ENCODE results near the gene S100A7A. TPM values are rescaled to one million over a fixed set of nuclear protein-coding genes. Genes with fewer than 3 reads are reported as not detected.
"Not testable (repeated sequence)": the region's sequence is repeated elsewhere in the genome, so short reads cannot be mapped to it uniquely, and the experiment has no call there.

The S100A7A gene
- total and polyA plus RNA-seq, 2 of the 4 experiments (the other 2 are of a cell fraction) = not detected

- DNase-seq; H3K27ac ChIP-seq (ENCODE audit: insufficient read depth, low read length); H2BK20ac ChIP-seq (ENCODE audit: low read depth, low read length); H3K9me3 ChIP-seq (ENCODE audit: control insufficient read depth, insufficient read depth, low read length); H3K56ac ChIP-seq (ENCODE audit: extremely low read depth, insufficient read depth, low read length); H3K4me2 ChIP-seq (ENCODE audit: low read depth, low read length); H3K14ac ChIP-seq (replicated peaks; ENCODE audit: low read depth, low read length); H3K18ac ChIP-seq (ENCODE audit: low read depth, low read length); H3K79me1 ChIP-seq (ENCODE audit: low read depth in 1 of 2, low read length in 2 of 2); H3K4me1 ChIP-seq (ENCODE audit: control insufficient read depth, insufficient read depth, low read length); H2AFZ ChIP-seq (replicated peaks; ENCODE audit: low read length, poor library complexity); H3K23ac ChIP-seq (ENCODE audit: low read depth, low read length); H3K4ac ChIP-seq (ENCODE audit: low read depth, low read length); BruUV-seq (replicated peaks); ATAC-seq (ENCODE audit: low read depth); H4K20me1 ChIP-seq (ENCODE audit: insufficient read depth, low read length); in situ Hi-C loops (cut with MboI; ENCODE audit: low sequenced_read_pairs); H2AK5ac ChIP-seq (ENCODE audit: low read depth, low read length); H2AK9ac ChIP-seq (replicated peaks; ENCODE audit: low read depth, low read length, poor library complexity); H4K5ac ChIP-seq (ENCODE audit: low read depth, low read length); POLR2A ChIA-PET (ENCODE audit: unreplicated experiment); H3K4me3 ChIP-seq (ENCODE audit: insufficient read depth, low read depth, low read length); H2BK120ac ChIP-seq (ENCODE audit: low read depth, low read length); dilution Hi-C loops (cut with HindIII; ENCODE audit: low sequenced_read_pairs, unreplicated experiment); intact Hi-C loops (cut with micrococcal nuclease); H2BK15ac ChIP-seq (ENCODE audit: low read depth, low read length); H3K9me1 ChIP-seq (ENCODE audit: insufficient read depth, low read length); H4K91ac ChIP-seq (ENCODE audit: insufficient read depth, low read depth, low read length); H2BK5ac ChIP-seq (ENCODE audit: low read depth, low read length, poor library complexity, severe bottlenecking); H4K8ac ChIP-seq (ENCODE audit: low read depth in 2 of 2, low read length in 2 of 2); H3K36me3 ChIP-seq (ENCODE audit: control insufficient read depth, insufficient read depth, low read length); H3K9ac ChIP-seq (ENCODE audit: low read depth, low read length): not testable (repeated sequence)
- CTCF ChIA-PET = interaction anchor here (0.7 kb wide), 1 partner anchor 427 kb away, joined by 4 read pairs; no protein-coding TSS in a partner anchor
- peaks cover 12% of the 10 kb centered on the region for H3K27me3 ChIP-seq (ENCODE audit: control insufficient read depth, insufficient read depth, low read length)
These were observed 46.4 kb downstream of the S100A7A start for GRCh38 chr1:153462741-153463140.

All from IMR-90 (cell line).